Sigmoid colon (tissue), 7 donors: ENCODE results near the gene ATL2. TPM values are rescaled to one million over a fixed set of nuclear protein-coding genes. Genes with fewer than 3 reads are reported as not detected.

Experiments
- DNase-seq: peaks from one replicate; pipeline ENCODE4 v3.0.0-alpha.2; 2019
- H3K27ac ChIP-seq, 4 donors: fragments of 200-600 bp; sonication (generic); one replicate each; pipeline ENCODE4 v1.5.1; 2016 to 2019; ENCODE audit warnings: mild to moderate bottlenecking in 1 of 4
- H3K27me3 ChIP-seq, 3 donors: fragments of 200-600 bp; sonication (generic); one replicate each; pipeline ENCODE4 v1.5.1; 2019; ENCODE audit warnings: mild to moderate bottlenecking in 1 of 3
- H3K36me3 ChIP-seq, 4 donors: fragments of 200-600 bp; sonication (generic); one replicate each; pipeline ENCODE4 v1.5.1; 2016 to 2019
- H3K4me1 ChIP-seq, 4 donors: fragments of 200-600 bp; sonication (generic); one replicate each; pipeline ENCODE4 v1.5.1; 2017 to 2019
- H3K4me3 ChIP-seq, 4 donors: fragments of 200-600 bp; sonication (generic); one replicate each; pipeline ENCODE4 v1.5.1; 2017 to 2019; ENCODE audit warnings: mild to moderate bottlenecking in 2 of 4, moderate library complexity in 1 of 4
- H3K9me3 ChIP-seq, 4 donors: fragments of 200-600 bp in 3 of 4; sonication (generic) in 3 of 4; one replicate each; pipeline versions ENCODE4 v1.5.1 to v1.6.1; 2013 to 2019
- CTCF ChIP-seq, 4 experiments: fragments of 450-650 bp in 3 of 4; fragments of 200-600 bp in 1 of 4; IDR thresholded peaks; one replicate each; pipeline ENCODE4 v1.5.1; 2016 to 2019; ENCODE audit warnings: antibody characterized with exemption in 4 of 4, mild to moderate bottlenecking in 3 of 4, moderate library complexity in 2 of 4
- EP300 ChIP-seq, 4 donors: sonication (generic); formaldehyde crosslinking; IDR thresholded peaks; one replicate each; pipeline ENCODE4 v1.6.1; 2017; ENCODE audit warnings: antibody characterized with exemption in 4 of 4
- POLR2A ChIP-seq, 2 donors: fragments of 450-650 bp; IDR thresholded peaks; one replicate each; pipeline ENCODE4 v1.6.1; 2016; ENCODE audit warnings: antibody characterized with exemption in 2 of 2, mild to moderate bottlenecking in 2 of 2, moderate library complexity in 2 of 2
- POLR2AphosphoS5 ChIP-seq, 4 donors: sonication (generic); formaldehyde crosslinking; IDR thresholded peaks; one replicate each; pipeline ENCODE4 v1.6.1; 2017; ENCODE audit warnings: antibody characterized with exemption in 4 of 4
- WGBS, 2 donors: extraction: QIAGEN DNeasy Blood & Tissue Kit; methylation state at CpG; one replicate each; pipeline ENCODE4 v1.1.7; 2013; 5-methylcytosine and 5-hydroxymethylcytosine counted together
- intact Hi-C: fragments of 100-400 bp; cut with DNase I; formaldehyde crosslinking; loops from one replicate; pipeline ENCODE4 v1.15.1; 2023
- polyA plus RNA-seq, 3 donors: library from polyadenylated mRNA; stranded (reverse); fragments of 200-250 nt; gene quantifications; one replicate each; pipeline ENCODE4 v1.2.3, GENCODE V29; 2013
- total RNA-seq, 4 donors: library from RNA; depleted of rRNA; stranded (reverse); fragments of >200 nt; gene quantifications; one replicate each; pipeline ENCODE4 v1.1.0, GENCODE V29; 2016
- donor health status: healthy with polysubstance abuse.
- donor health status: Bipolar disorder and iron deficiency.
- donor health status: healthy.

Gene ATL2
- total and polyA plus RNA-seq, 7 donors, result 12.7 to 271 (median 176) TPM

- WGBS, 2 donors, result 86 to 89% methylated on average over 5 of the region's 5 CpGs
- TF ChIP-seq POLR2A (IDR thresholded peaks at IDR 0.05), result no peak
- TF ChIP-seq CTCF (IDR thresholded peaks at IDR 0.05), result no peak
- TF ChIP-seq POLR2AphosphoS5 (IDR thresholded peaks at IDR 0.05), result no peak
- no peak for TF ChIP-seq EP300 (IDR thresholded peaks at IDR 0.05)
- no peaks in the 10 kb centered on the region for H3K27me3 ChIP-seq
- H3K4me3 ChIP-seq, result no peak overlapping the region
- intact Hi-C loops, result no loop called here
- H3K9me3 ChIP-seq, result no peaks in the 10 kb centered on the region
- H3K27ac ChIP-seq, result peak overlapping the region in 3 of 4 donors; percentile 98 to 99 (median 99)
- no peak for DNase-seq
- H3K36me3 ChIP-seq, result no peaks in the 10 kb centered on the region
- H3K4me1 ChIP-seq, result peaks cover 0 to 78% (median 31%) of the 10 kb centered on the region in 4 donors
These were observed 5.8 kb downstream of the ATL2 start for GRCh38 chr2:38371235-38371634.

DNA sequence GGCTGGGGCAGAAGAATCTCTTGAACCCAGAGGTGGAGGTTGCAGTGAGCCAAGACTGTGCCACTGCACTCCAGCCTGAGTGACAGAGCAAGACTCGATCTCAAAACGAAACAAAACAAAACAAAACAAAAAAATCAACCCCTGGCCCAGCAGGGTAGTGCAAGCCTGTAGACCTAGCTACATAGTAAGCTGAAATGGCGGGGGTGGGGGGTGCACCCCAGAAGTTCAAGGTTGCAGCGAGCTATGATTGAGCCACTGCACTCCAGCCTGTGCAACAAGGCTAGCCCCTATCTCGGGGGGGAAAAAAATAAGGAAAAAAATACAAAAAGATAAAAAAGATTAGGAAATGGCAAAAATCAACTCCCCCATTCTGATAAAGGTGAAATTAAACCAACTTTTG, 6.4 kb downstream of the ATL2 start:
- no peak for DNase-seq
- no peak for TF ChIP-seq CTCF (IDR thresholded peaks at IDR 0.05)
- no peak for TF ChIP-seq POLR2A (IDR thresholded peaks at IDR 0.05)
- no peak for TF ChIP-seq POLR2AphosphoS5 (IDR thresholded peaks at IDR 0.05)
- TF ChIP-seq EP300 (IDR thresholded peaks at IDR 0.05), result no peak
- 94 to 96% methylated on average over 5 of the region's 5 CpGs for WGBS, 2 donors
- Histone ChIP-seq H3K27ac (peak overlapping the region in 3 of 4 donors; percentile 8 to 99 (median 98)), H3K27me3 (no peaks in the 10 kb centered on the region), H3K9me3 (no peaks in the 10 kb centered on the region), H3K36me3 (no peaks in the 10 kb centered on the region), H3K4me1 (peaks cover 0 to 83% (median 36%) of the 10 kb centered on the region in 4 donors), H3K4me3 (no peak overlapping the region)
- intact Hi-C loops, result no loop called here

- TF ChIP-seq CTCF (IDR thresholded peaks at IDR 0.05), result no peak
- no peak for TF ChIP-seq POLR2A (IDR thresholded peaks at IDR 0.05)
- no peak for TF ChIP-seq EP300 (IDR thresholded peaks at IDR 0.05)
- no peak for TF ChIP-seq POLR2AphosphoS5 (IDR thresholded peaks at IDR 0.05)
- Histone ChIP-seq H3K27ac (peak overlapping the region in 2 of 4 donors; percentile 3 to 35), H3K27me3 (no peaks in the 10 kb centered on the region), H3K4me1 (peaks cover 0 to 69% (median 49%) of the 10 kb centered on the region in 4 donors), H3K36me3 (peaks cover 0 to 3% (median 0%) of the 10 kb centered on the region in 4 donors), H3K4me3 (no peak overlapping the region), H3K9me3 (no peaks in the 10 kb centered on the region)
- DNase-seq, result no peak
- intact Hi-C loops, result no loop called here
- 48 to 62% methylated on average over 2 of the region's 2 CpGs for WGBS, 2 donors
These were observed 14.8 kb downstream of the ATL2 start for GRCh38 chr2:38362232-38362631.

GRCh38 chr2:38360177-38360576, 16.9 kb downstream of the ATL2 start:
- intact Hi-C loops, result no loop called here
- DNase-seq, result no peak
- no peak for TF ChIP-seq POLR2AphosphoS5 (IDR thresholded peaks at IDR 0.05)
- no peak for TF ChIP-seq EP300 (IDR thresholded peaks at IDR 0.05)
- no peak for TF ChIP-seq POLR2A (IDR thresholded peaks at IDR 0.05)
- no peak for TF ChIP-seq CTCF (IDR thresholded peaks at IDR 0.05)
- WGBS, 2 donors, result 90 to 99% methylated on average over 2 of the region's 2 CpGs
- peaks cover 0 to 9% (median 0%) of the 10 kb centered on the region in 4 donors for H3K36me3 ChIP-seq
- no peak overlapping the region for H3K27ac ChIP-seq
- H3K27me3 ChIP-seq, result no peaks in the 10 kb centered on the region
- no peaks in the 10 kb centered on the region for H3K9me3 ChIP-seq
- H3K4me3 ChIP-seq, result no peak overlapping the region
- H3K4me1 ChIP-seq, result peaks cover 0 to 57% (median 41%) of the 10 kb centered on the region in 4 donors

DNA sequence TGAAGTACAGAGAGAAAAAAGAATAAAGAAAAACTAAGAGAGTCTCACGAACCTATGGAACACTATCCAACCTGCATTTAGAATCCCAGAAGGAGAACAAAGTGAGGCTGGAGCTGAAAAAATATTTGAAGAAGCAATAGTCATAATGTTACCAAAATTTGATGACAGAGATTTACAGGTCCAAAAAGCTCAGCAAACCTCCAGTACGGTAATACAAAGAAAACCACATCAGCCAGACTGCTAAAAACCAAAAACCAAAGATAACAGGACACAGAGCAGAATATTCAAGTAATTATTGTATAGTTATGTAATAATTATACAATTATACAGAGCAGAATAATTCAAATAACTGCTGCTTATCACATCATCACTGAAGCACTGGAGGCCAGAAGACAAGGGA, 23.7 kb downstream of the ATL2 start:
- no peak for DNase-seq
- WGBS, 2 donors, result 79 to 89% methylated on average over 2 of the region's 2 CpGs
- intact Hi-C loops, result no loop called here
- Histone ChIP-seq H3K36me3 (peaks cover 0 to 20% (median 0%) of the 10 kb centered on the region in 4 donors), H3K27me3 (no peaks in the 10 kb centered on the region), H3K4me1 (peaks cover 0 to 65% (median 41%) of the 10 kb centered on the region in 4 donors), H3K9me3 (no peaks in the 10 kb centered on the region), H3K27ac (peak overlapping the region in 2 of 4 donors; percentile 7 to 23), H3K4me3 (no peak overlapping the region)
- TF ChIP-seq EP300 (IDR thresholded peaks at IDR 0.05) (no peak), POLR2AphosphoS5 (IDR thresholded peaks at IDR 0.05) (no peak), POLR2A (IDR thresholded peaks at IDR 0.05) (no peak), CTCF (IDR thresholded peaks at IDR 0.05) (no peak)
